Measurements from ENCODE around the gene NAALADL1.
"Not testable (repeated sequence)": the region's sequence is repeated elsewhere in the genome, so short reads cannot be mapped to it uniquely, and the experiment has no call there.

The NAALADL1 gene

DNA sequence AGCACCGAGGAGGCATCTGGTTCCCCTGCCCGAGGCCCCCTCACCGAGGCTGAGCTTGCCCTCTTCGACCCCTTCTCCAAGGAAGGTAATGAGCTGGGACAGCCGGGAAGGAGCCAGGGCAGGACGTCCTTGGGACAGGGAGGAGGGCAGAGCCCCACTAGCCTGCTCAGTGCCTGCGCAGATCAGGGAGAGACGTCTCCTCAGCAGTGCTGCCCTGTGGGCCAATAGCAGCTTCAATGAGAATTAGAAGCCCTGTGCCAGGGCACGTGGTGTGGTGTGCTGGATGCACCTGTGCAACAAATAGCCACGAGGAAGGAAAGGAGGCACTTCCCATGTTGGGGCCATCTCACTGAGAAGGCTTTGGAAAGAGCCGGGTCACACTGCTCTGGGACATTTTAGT is 22.8 kb downstream of the NAALADL1 start:
- no peak overlapping the region for H3K4me3 ChIP-seq (ENCODE audit: low read depth, low read length)
- TF ChIP-seq, protein P1, sequence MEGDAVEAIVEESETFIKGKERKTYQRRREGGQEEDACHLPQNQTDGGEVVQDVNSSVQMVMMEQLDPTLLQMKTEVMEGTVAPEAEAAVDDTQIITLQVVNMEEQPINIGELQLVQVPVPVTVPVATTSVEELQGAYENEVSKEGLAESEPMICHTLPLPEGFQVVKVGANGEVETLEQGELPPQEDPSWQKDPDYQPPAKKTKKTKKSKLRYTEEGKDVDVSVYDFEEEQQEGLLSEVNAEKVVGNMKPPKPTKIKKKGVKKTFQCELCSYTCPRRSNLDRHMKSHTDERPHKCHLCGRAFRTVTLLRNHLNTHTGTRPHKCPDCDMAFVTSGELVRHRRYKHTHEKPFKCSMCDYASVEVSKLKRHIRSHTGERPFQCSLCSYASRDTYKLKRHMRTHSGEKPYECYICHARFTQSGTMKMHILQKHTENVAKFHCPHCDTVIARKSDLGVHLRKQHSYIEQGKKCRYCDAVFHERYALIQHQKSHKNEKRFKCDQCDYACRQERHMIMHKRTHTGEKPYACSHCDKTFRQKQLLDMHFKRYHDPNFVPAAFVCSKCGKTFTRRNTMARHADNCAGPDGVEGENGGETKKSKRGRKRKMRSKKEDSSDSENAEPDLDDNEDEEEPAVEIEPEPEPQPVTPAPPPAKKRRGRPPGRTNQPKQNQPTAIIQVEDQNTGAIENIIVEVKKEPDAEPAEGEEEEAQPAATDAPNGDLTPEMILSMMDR (IDR thresholded peaks at IDR 0.05; ENCODE audit: low read depth, low read length) = no peak
- no peak for TF ChIP-seq POLR2A (IDR thresholded peaks at IDR 0.05; ENCODE audit: extremely low read depth, insufficient read length)
- no peak for TF ChIP-seq MYC (IDR thresholded peaks at IDR 0.05; ENCODE audit: low read depth, low read length)
- TF ChIP-seq, protein P2, sequence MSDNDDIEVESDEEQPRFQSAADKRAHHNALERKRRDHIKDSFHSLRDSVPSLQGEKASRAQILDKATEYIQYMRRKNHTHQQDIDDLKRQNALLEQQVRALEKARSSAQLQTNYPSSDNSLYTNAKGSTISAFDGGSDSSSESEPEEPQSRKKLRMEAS (IDR thresholded peaks at IDR 0.05; ENCODE audit: low read depth, low read length) = no peak
- DNase-seq (ENCODE audit: low read depth) = no peak

DNA sequence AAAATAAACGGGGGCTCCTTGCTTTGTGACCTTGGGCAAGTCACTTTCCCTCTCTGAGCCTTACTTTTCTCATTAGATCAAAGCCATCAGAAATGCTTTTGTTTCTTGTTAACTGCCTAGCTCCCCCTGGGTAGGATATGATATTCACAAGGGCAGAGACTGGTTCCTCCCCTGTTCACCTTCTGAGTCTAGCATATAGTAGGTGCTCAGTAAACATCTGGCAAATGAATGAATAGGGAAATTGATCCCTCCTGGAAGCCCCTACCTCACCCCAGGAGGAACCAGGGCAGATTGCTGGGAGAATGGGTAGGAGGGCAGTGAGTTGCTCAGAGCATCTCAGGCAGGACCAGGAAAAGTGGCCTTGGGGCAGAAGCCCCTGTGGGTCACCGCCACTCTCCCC is 23.9 kb downstream of the NAALADL1 start:
- TF ChIP-seq, protein P2 (IDR thresholded peaks at IDR 0.05; ENCODE audit: low read depth, low read length) = no peak
- TF ChIP-seq POLR2A (IDR thresholded peaks at IDR 0.05; ENCODE audit: extremely low read depth, insufficient read length) (no peak), MYC (IDR thresholded peaks at IDR 0.05; ENCODE audit: low read depth, low read length) (no peak)
- TF ChIP-seq, protein P1 (IDR thresholded peaks at IDR 0.05; ENCODE audit: low read depth, low read length) = no peak
- no peak for DNase-seq (ENCODE audit: low read depth)
- H3K4me3 ChIP-seq (ENCODE audit: low read depth, low read length) = no peak overlapping the region

DNA sequence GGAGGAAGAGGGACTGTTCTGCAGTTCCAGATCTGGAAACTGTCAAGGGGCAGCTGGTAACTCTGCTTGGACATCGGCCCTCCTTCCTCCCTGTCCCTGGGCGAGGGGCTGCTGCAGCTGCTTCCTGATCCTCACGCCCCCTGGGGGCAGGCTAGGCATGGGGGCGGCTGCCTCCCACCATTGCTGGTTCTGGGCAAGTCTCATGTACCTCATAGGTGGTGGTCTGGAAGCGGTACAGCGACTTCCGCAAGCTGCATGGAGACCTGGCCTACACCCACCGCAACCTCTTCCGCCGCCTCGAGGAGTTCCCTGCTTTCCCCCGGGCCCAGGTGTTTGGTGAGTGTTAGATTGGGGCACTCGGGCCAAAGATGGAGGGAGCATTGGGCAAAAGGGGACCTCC is 26.1 kb downstream of the NAALADL1 start:
- DNase-seq (ENCODE audit: low read depth) = no peak
- TF ChIP-seq, protein P1 (IDR thresholded peaks at IDR 0.05; ENCODE audit: low read depth, low read length) = peak; percentile 1
- TF ChIP-seq, protein P2 (IDR thresholded peaks at IDR 0.05; ENCODE audit: low read depth, low read length) = no peak

DNA sequence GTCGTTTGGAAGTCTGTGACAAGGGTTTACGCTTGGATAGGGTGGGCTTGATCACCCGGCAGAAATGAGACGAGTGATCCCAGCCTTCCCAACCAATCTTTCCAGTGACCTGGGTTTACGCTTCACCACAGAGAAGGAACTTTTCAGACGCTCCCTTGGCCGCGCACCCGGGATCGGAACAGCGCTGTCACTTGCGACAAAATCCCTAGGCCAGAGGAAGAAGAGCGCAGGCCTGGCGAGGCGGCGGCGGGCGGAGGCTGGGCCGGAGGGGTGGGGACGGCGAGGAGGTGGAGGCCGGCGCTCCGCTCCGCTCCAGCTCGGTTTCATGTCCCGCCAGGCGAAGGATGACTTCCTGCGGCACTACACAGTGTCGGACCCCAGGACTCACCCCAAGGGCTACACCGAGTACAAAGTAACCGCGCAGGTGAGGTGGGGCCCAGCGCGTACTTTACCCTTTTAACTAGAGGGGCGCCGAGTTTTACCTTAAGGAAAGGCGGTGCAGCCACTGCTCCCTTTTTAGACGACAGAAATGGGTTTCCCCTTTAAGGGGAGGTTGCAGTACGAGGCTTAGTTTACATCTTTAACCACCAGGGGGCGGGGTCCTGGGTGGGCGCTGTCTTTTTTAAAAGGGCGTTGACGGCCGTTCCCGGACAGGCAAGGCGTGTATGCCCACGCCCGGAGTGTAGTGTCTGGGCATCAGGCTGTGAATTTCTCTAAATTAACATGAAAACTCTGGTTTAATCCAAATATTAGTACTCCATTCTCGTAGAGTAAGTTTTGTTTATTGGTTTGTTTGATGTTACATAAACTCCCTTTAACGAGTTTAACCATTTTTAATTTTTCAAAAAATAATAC is 30.9 kb downstream of the NAALADL1 start, which contains the start of gene SNX15:
SNX15 (plus strand) TSS at position 227 of the 855 bp plus-strand sequence; CDS start at position 326, 99 bp downstream.
- peak; percentile 97 for DNase-seq (ENCODE audit: low read depth)
- peak within 1 kb of the TSS; percentile 63 for H3K4me3 ChIP-seq (ENCODE audit: low read depth, low read length)
- TF ChIP-seq, protein P2 (IDR thresholded peaks at IDR 0.05; ENCODE audit: low read depth, low read length) = peak; percentile 76
- TF ChIP-seq, protein P1 (IDR thresholded peaks at IDR 0.05; ENCODE audit: low read depth, low read length) = peak; percentile 50
- peak; percentile 46; the same call in 1 of the 2 replicates for TF ChIP-seq MYC (IDR thresholded peaks at IDR 0.05; ENCODE audit: low read depth, low read length)
- TF ChIP-seq POLR2A (IDR thresholded peaks at IDR 0.05; ENCODE audit: extremely low read depth, insufficient read length) = peak; percentile 52

More for the DNA sequence above, 26.1 kb downstream of the NAALADL1 start:
- no peak overlapping the region for H3K4me3 ChIP-seq (ENCODE audit: low read depth, low read length)

DNA sequence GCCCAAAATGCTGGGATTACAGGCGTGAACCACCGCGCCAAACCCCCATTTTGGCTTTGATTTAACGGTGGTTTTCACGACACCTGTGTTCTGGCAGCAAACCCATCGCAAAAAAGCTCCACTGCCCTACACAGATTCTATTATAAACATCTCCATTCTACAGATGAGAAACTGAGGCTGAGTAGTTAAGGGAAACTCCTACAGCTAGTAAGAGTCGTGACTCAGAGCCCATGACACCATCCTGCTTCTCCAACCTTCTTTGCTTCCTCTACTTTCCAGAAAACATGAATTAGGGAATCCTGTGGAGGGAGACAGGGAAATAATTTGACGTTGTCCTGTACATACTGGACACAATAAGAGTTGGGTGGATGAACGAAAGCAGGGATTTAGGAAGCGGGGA is 31.5 kb downstream of the NAALADL1 start:
- peak overlapping the region; percentile 63 for H3K4me3 ChIP-seq (ENCODE audit: low read depth, low read length)
- DNase-seq (ENCODE audit: low read depth) = no peak
- TF ChIP-seq MYC (IDR thresholded peaks at IDR 0.05; ENCODE audit: low read depth, low read length) = no peak
- TF ChIP-seq, protein P2 (IDR thresholded peaks at IDR 0.05; ENCODE audit: low read depth, low read length) = no peak
- TF ChIP-seq POLR2A (IDR thresholded peaks at IDR 0.05; ENCODE audit: extremely low read depth, insufficient read length) = no peak
- TF ChIP-seq, protein P1 (IDR thresholded peaks at IDR 0.05; ENCODE audit: low read depth, low read length) = no peak

DNA sequence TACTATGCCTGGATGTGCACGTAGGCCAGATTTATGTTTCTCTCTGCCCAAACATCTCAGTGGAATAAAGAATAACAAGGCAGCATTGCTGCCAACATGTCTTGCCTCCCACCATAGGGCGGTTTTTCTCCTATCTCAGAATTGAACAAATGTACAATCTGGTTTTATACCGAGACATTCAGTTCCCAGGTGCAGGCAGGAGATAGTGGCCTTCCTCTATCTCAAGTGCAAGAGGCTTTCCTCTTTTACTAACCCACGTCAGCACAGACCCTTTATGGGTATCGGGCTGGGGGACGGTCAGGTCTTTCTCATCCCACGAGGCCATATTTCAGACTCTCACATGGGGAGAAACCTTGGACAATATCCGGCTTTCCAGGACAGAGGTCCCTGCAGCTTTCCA is 34.9 kb downstream of the NAALADL1 start:
- not testable (repeated sequence) for DNase-seq (ENCODE audit: low read depth); H3K4me3 ChIP-seq (ENCODE audit: low read depth, low read length)

Measured in NB4 (cell line).